Effector memory CD8-positive, alpha-beta T cell (primary cell): ENCODE data around the gene ANO2.

Experiments
- ATAC-seq: fragments of 150-1000 bp; cut with Tn5 transposase; replicated peaks from 2 replicates; pipeline ENCODE4 v1.10.0; 2021; ENCODE audit warnings: mild to moderate bottlenecking, moderate library complexity
- DNase-seq, 3 experiments: peaks; one replicate each; pipeline ENCODE4 v3.0.0; 2021
- H3K27ac Mint-ChIP-seq, 2 donors: one replicate each; pipeline ENCODE4 v1.8.0; 2022; ENCODE audit warnings: mild to moderate bottlenecking in 2 of 2, mixed read lengths in 2 of 2, moderate library complexity in 2 of 2
- H3K27me3 Mint-ChIP-seq, 2 donors: one replicate each; pipeline ENCODE4 v1.8.0; 2022; ENCODE audit warnings: mixed read lengths in 2 of 2
- H3K36me3 Mint-ChIP-seq: one replicate; pipeline ENCODE4 v1.8.0; 2022; ENCODE audit warnings: mild to moderate bottlenecking, moderate library complexity, mixed read lengths; ENCODE audit not compliant: insufficient read depth
- H3K4me1 Mint-ChIP-seq, 2 donors: one replicate each; pipeline ENCODE4 v1.8.0; 2022; ENCODE audit warnings: low read depth in 2 of 2, mixed read lengths in 2 of 2
- H3K4me3 Mint-ChIP-seq, 2 donors: one replicate each; pipeline ENCODE4 v1.8.0; 2022; ENCODE audit warnings: mild to moderate bottlenecking in 2 of 2, mixed read lengths in 2 of 2, moderate library complexity in 2 of 2
- H3K9me3 Mint-ChIP-seq, 2 donors: one replicate each; pipeline ENCODE4 v1.8.0; 2022; ENCODE audit warnings: mixed read lengths in 2 of 2

ANO2 gene

DNA sequence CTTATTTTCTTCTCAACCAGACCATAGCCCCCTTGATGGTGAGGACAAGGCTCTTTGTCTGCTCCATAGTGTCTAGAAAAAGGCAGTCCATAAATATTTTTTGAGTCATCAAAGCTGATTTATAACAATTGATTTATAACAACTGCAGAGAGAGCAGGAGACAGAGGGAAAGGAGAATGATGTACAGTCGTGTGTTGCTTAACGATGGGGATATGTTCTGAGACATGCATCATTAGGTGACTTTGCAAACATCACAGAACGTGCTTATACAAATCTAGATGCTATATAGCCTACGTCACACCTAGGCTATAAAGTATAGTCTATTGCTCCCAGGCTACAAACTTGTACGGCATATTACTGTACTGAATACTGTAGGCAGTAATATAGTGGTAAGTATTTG lies 369.8 kb downstream of the ANO2 start:
- no peaks in the 10 kb centered on the region for H3K36me3 Mint-ChIP-seq
- H3K27me3 Mint-ChIP-seq: peaks cover 9 to 10% of the 10 kb centered on the region in 2 donors
- DNase-seq (no peak), ATAC-seq (no peak)
- no peak overlapping the region for H3K4me3 Mint-ChIP-seq
- no peaks in the 10 kb centered on the region for H3K4me1 Mint-ChIP-seq
- H3K9me3 Mint-ChIP-seq: peaks cover 0 to 10% of the 10 kb centered on the region in 2 donors
- no peak overlapping the region for H3K27ac Mint-ChIP-seq

DNA sequence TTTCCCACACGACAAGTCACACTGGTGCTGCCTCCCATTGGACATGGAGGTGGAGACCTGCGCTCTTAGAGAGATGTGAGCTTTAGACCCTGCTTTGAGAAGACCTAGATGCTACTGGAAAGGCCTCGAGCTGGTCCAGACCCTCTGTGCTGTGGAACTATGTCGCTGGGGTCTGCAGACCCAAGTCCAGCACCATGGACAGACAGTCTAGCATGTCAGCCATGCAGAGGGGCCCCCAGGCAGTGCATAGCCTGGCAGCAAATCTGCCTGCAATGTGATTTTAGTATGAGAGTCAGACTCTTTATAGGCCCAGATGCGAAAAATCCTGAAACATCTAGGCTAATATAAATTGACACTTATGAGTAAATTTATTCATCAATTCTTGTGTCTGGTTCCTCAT lies 371.7 kb downstream of the ANO2 start:
- Mint-ChIP-seq H3K4me1 (no peaks in the 10 kb centered on the region), H3K27me3 (peaks cover 16 to 21% of the 10 kb centered on the region in 2 donors), H3K4me3 (no peak overlapping the region), H3K36me3 (no peaks in the 10 kb centered on the region), H3K27ac (no peak overlapping the region), H3K9me3 (peaks cover 0 to 10% of the 10 kb centered on the region in 2 donors)
- no peak for DNase-seq
- no peak for ATAC-seq

DNA sequence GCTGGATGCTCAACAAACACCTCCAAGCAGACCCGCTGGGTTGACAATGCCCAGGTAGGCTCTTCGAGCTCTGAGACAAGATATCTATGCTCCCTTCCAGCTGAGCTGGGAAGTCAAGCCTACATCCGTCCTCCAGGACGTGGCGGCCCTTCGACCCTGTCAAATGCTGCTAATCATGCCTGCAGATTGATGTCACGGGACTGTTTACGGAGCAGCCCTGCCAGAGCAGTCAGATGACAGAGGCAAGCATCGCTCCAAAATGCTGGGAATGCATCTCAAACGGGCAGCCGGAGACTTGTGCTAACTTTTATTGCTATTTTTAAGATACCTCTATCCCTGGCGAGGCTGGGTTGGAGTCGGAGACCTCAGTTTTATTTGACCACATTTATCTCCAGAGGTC lies 373.9 kb downstream of the ANO2 start:
- H3K27me3 Mint-ChIP-seq: peaks cover 24 to 43% of the 10 kb centered on the region in 2 donors

DNA sequence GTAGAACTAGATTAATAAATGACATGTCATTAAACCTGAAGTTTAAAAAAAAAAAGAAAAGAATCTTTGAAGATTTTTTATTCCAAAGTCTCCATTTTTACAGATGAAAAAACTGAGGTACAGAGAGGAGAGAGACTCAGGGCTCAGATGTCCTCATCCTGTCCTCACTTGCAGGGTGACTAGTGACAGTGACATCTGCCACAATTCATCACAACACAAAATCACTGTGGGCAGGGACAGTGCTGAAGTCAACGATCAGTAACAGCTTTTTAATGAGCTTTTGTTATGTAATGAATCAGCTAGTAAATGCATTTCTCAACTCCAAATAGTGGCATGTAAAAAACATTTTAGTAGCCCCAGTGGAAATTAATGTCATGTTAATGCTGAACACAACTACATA lies 374.6 kb downstream of the ANO2 start:
- no peak for ATAC-seq
- no peak overlapping the region for H3K27ac Mint-ChIP-seq
- H3K9me3 Mint-ChIP-seq: peaks cover 0 to 10% of the 10 kb centered on the region in 2 donors
- no peak for DNase-seq
- H3K36me3 Mint-ChIP-seq: no peaks in the 10 kb centered on the region
- H3K27me3 Mint-ChIP-seq: peaks cover 26 to 50% of the 10 kb centered on the region in 2 donors
- H3K4me3 Mint-ChIP-seq: no peak overlapping the region
- H3K4me1 Mint-ChIP-seq: no peaks in the 10 kb centered on the region

More for the DNA sequence above, 373.9 kb downstream of the ANO2 start:
- Mint-ChIP-seq H3K9me3 (peaks cover 0 to 10% of the 10 kb centered on the region in 2 donors), H3K36me3 (no peaks in the 10 kb centered on the region), H3K4me1 (no peaks in the 10 kb centered on the region), H3K27ac (no peak overlapping the region), H3K4me3 (no peak overlapping the region)
- DNase-seq (no peak), ATAC-seq (no peak)

DNA sequence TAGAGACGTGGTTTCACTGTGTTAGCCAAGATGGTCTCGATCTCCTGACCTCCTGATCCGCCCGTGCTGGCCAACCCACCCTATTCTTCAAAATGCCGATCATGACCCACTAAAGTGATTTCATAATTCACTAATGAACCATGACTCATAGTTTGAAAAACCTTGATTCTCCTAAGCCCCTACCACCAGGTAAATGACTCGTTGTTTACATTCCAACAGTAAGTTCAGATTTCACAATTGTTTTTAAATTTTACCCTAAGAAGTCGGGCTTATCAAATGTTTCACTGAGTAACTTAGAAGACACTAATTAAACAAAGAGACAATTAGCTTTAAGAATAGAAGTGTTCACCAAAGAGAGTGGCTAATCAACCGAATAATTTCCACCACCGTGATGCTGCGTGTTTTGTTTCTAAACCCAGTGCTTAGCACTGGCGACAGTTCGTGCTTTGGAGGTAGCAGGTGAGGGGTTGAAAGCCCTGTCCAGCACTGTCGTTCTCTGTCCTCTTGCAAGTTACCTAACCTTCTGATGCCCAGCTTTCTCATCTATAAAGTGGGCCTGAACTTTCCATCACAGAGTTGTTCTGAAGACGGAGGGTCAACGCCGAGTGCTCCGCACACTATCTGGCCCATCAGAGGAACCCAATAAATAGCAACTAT lies 376.6 kb downstream of the ANO2 start:
- Mint-ChIP-seq H3K9me3 (peaks cover 0 to 10% of the 10 kb centered on the region in 2 donors), H3K4me3 (no peak overlapping the region), H3K36me3 (no peaks in the 10 kb centered on the region), H3K4me1 (no peaks in the 10 kb centered on the region), H3K27ac (no peak overlapping the region), H3K27me3 (peaks cover 19 to 66% of the 10 kb centered on the region in 2 donors)
- no peak for ATAC-seq
- DNase-seq: no peak

DNA sequence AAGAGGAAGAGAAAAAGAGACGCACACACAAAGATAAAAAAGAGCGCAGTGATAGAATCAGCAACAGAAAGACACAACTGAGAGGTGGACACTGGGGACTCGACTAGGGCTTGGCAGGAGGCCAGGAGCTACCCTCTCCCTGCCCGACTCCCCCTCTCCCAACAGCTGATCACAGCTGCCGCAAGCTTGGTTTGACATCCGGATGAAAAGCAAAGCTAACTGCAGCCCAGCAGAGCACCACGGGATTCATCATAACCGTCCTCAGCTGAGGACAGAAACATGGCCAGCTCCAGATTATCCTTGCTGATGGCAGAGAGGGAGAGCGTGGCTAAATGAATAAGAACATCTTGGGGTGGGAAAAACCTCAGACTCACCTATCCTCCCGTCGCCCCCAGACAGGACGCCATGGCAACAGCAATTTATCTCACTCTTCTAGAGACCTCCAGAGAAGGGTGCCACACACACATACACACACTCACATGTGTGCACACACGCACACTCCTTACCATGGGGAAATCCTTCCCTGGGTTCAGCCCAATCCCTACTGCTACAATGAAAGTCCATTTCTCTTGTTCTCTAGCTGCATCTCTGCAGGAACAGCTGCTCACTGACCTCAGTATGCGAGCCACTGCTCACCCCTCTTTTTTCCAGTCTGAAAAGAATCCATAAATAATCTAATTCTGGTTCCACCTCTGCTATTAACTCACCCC lies 377.9 kb downstream of the ANO2 start:
- ATAC-seq: no peak
- H3K27ac Mint-ChIP-seq: no peak overlapping the region

DNA sequence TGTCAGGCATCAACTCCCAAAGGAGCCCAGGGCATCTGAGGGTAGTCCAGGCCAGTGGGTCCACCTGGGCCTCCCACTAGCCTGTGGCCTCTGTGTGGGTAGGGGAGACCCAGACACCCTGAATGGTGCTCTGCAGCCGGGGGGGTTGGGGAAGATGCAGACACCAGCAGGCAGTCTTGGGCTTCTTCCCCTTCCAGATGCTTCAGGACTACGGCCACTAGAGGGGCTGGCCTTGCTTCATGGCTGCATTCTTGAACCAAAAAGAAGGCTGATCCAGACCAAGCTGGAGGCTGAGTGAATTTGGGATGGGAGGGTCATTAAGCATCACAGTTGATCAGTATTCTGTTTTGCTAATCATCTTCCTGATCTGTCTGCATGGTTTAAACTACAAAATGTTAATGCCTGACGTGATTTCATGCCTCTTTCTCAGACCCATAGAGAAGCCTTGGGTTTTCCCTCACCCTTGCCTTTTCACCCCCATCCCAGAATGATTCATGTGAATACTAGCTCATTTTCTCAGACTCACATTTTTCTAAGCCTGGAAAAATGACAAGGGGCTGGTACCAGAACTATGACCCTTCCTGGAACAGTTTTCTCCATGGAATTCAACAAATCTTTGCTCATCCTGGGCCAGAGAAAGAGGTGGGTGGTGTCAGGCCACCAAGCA lies 379.0 kb downstream of the ANO2 start:
- Mint-ChIP-seq H3K9me3 (no peaks in the 10 kb centered on the region), H3K4me3 (no peak overlapping the region), H3K4me1 (no peaks in the 10 kb centered on the region), H3K36me3 (no peaks in the 10 kb centered on the region), H3K27me3 (peaks cover 19 to 60% of the 10 kb centered on the region in 2 donors), H3K27ac (no peak overlapping the region)
- ATAC-seq: no peak
- no peak for DNase-seq

More for the DNA sequence above, 377.9 kb downstream of the ANO2 start:
- peaks cover 19 to 69% of the 10 kb centered on the region in 2 donors for H3K27me3 Mint-ChIP-seq
- no peak for DNase-seq
- no peaks in the 10 kb centered on the region for H3K4me1 Mint-ChIP-seq
- no peaks in the 10 kb centered on the region for H3K36me3 Mint-ChIP-seq
- H3K9me3 Mint-ChIP-seq: peaks cover 0 to 7% of the 10 kb centered on the region in 2 donors
- H3K4me3 Mint-ChIP-seq: no peak overlapping the region

DNA sequence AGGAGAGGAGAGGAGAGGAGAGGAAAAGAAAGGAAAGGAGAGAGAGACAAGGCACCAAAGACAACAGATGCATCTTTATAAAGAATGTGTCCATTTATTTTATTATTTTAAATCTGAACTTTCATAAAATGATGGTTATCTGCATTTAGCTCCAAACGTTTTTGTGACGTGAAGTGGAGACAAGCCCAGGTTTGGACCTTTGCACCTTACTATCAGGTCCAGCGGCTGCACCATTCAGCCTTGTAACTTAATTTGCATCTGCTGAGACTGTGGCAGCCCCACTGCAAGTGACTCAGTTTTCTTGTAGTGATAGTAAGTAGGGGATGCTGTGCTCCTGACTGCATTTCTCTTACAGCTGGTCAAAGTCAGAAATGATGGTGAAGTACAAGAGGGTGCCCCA lies 382.5 kb downstream of the ANO2 start:
- no peaks in the 10 kb centered on the region for H3K36me3 Mint-ChIP-seq

DNA sequence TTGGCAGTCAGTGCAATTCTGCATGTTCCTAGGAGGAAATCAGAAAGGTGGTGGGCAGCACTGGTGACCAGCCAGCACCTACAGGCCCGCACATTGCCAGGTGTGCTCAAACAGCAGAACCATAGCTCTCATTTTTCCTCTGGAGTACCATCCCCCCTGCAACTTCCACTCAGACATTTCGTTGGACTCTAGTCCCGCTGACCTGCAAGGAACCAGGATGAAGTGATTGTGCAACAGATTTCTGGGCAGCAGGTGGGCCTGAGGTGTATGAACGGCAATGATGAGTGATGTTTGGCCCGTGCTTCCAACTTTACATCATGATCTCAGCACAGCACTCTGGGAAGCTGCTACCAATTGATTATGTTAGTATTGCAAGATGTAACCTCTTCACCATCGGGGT lies 383.2 kb downstream of the ANO2 start:
- ATAC-seq: no peak
- no peaks in the 10 kb centered on the region for H3K4me1 Mint-ChIP-seq
- H3K27ac Mint-ChIP-seq: no peak overlapping the region
- no peaks in the 10 kb centered on the region for H3K36me3 Mint-ChIP-seq
- H3K27me3 Mint-ChIP-seq: peaks cover 11 to 33% of the 10 kb centered on the region in 2 donors
- H3K4me3 Mint-ChIP-seq: no peak overlapping the region
- no peaks in the 10 kb centered on the region for H3K9me3 Mint-ChIP-seq
- no peak for DNase-seq

More for the DNA sequence above, 382.5 kb downstream of the ANO2 start:
- H3K27ac Mint-ChIP-seq: no peak overlapping the region
- no peaks in the 10 kb centered on the region for H3K9me3 Mint-ChIP-seq
- H3K27me3 Mint-ChIP-seq: peaks cover 13 to 40% of the 10 kb centered on the region in 2 donors
- no peaks in the 10 kb centered on the region for H3K4me1 Mint-ChIP-seq
- no peak overlapping the region for H3K4me3 Mint-ChIP-seq
- no peak for DNase-seq
- no peak for ATAC-seq

DNA sequence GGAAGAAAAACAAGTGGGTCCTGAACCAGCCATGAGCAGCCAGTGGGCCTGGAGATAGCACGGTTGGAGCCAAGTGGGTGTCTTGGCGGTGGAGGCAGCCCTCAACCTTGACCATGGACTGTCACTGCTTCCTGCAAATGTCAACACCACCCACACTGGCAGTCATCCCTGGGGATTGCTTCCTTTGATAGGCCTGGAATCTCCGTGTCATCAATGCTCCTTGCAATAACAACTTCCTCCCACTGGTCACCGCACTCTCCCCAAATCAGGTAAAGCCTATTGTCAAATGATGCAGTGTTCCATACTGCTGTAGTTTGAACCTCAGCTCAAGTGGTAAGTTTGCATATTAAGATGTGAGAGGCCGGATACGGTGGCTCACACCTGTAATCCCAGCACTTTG lies 384.0 kb downstream of the ANO2 start:
- Mint-ChIP-seq H3K9me3 (peaks cover 0 to 3% of the 10 kb centered on the region in 2 donors), H3K27ac (no peak overlapping the region), H3K36me3 (no peaks in the 10 kb centered on the region), H3K4me1 (no peaks in the 10 kb centered on the region), H3K4me3 (no peak overlapping the region), H3K27me3 (peaks cover 5 to 30% of the 10 kb centered on the region in 2 donors)
- DNase-seq: no peak
- ATAC-seq: no peak

DNA sequence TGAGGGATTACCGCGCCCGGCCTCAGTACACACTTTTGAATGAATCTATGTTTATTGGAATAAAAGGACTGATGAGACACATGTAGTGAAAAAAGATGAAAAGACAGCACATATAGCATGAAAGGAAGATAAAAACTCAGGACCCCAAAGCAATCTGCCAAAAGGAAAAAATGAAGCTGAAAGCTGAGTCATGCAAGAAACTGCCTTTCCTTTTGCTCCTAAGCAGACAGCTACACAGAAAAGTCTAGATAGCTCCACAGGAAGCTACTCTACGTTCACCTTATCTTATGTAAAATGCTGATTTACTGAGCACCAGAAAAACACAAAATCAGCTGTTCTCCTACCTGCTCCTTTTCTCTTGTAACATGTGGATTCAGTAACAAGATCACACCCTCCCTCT lies 384.8 kb downstream of the ANO2 start:
- H3K9me3 Mint-ChIP-seq: peaks cover 0 to 3% of the 10 kb centered on the region in 2 donors
- H3K4me3 Mint-ChIP-seq: no peak overlapping the region
- DNase-seq (no peak), ATAC-seq (no peak)
- no peak overlapping the region for H3K27ac Mint-ChIP-seq
- no peaks in the 10 kb centered on the region for H3K36me3 Mint-ChIP-seq
- peaks cover 1 to 23% of the 10 kb centered on the region in 2 donors for H3K27me3 Mint-ChIP-seq
- no peaks in the 10 kb centered on the region for H3K4me1 Mint-ChIP-seq

DNA sequence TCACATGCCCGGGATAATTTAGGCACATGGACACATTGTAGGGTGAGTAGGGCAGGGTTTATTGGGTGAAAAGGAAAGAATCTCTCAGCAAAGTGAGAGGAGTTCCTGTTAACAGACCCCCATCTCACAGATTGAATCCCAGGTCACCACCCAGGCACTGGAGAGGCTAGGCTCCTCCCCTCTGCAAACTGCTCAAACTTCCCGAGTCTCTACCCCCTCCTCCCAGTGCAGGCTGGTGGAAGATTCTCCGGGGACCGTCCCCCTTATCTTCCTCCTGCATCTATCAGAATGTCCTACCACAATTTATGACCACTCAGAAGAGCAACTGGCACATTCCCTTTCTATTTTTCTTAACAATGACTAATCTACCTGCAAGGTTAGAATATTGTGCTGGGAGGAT lies 387.2 kb downstream of the ANO2 start:
- DNase-seq (no peak), ATAC-seq (no peak)
- Mint-ChIP-seq H3K4me1 (no peaks in the 10 kb centered on the region), H3K27me3 (peaks cover 0 to 6% of the 10 kb centered on the region in 2 donors), H3K36me3 (no peaks in the 10 kb centered on the region), H3K4me3 (no peak overlapping the region), H3K9me3 (peaks cover 0 to 3% of the 10 kb centered on the region in 2 donors), H3K27ac (no peak overlapping the region)

DNA sequence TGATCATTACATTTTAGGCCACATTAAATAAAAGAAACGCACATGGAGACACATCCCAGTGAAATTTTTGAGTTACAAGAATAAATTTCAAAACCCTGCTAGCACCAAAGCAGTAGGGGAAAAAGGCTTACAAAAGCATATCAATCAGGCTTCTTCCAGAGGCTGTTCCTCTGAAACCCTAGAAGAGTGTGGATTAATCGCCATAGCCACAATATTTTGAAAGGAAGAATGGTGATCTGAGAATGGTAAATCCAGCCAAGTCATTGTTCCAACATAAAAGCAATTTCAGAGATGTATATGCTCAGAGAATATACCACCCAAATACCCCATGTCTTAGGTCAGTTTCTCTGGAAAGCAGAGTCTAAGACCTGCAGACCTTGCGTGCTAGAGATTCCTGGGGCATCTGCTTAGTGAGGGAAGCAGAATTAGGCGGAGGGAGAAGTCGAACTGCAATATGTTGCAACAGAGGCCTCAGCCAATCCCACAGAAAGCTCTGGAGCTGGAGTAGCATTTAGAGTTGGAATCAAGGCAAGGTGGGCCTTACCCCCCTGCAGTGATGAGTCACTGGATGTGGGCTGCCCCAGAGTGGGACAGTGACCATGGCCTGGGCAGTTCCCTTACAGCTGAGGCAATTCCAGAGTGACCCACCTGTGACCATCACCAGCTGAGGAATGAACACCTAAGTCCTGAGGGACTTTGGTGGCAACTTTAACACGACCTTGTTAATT lies 387.9 kb downstream of the ANO2 start:
- peaks cover 0 to 3% of the 10 kb centered on the region in 2 donors for H3K9me3 Mint-ChIP-seq
- no peak for ATAC-seq
- H3K27me3 Mint-ChIP-seq: peaks cover 0 to 6% of the 10 kb centered on the region in 2 donors
- H3K36me3 Mint-ChIP-seq: no peaks in the 10 kb centered on the region
- DNase-seq: no peak
- no peak overlapping the region for H3K4me3 Mint-ChIP-seq
- no peak overlapping the region for H3K27ac Mint-ChIP-seq
- H3K4me1 Mint-ChIP-seq: no peaks in the 10 kb centered on the region
